HEK293T (cell line): ENCODE measurements around the gene OR8U1.

Experiments
- FOXK2 ChIP-seq: fragments of 450-650 bp; IDR thresholded peaks from 2 replicates; pipeline ENCODE4 v1.6.1; 2016; ENCODE audit warnings: mild to moderate bottlenecking
- TARDBP ChIP-seq: fragments of 450-650 bp; IDR thresholded peaks from 2 replicates; pipeline ENCODE4 v1.6.1; 2016
- ZNF384 ChIP-seq: fragments of 450-650 bp; IDR thresholded peaks from 2 replicates; pipeline ENCODE4 v1.6.1; 2016

- TF ChIP-seq ZNF384 = no peak
- TF ChIP-seq FOXK2 = no peak
- no peak for TF ChIP-seq TARDBP
These were observed 29.7 kb upstream of the OR8U1 start, which contains the start of gene OR8K1 for GRCh38 chr11:56345739-56346138.
